IPS-20b (cell line): ENCODE results near the gene MYCBP2.
"Not testable (repeated sequence)": the region's sequence is repeated elsewhere in the genome, so short reads cannot be mapped to it uniquely, and the experiment has no call there.

Source experiments
- H3K27ac ChIP-seq: one replicate; pipeline ENCODE4 v1.5.1; 2013; ENCODE audit warnings: low read length
- H3K27me3 ChIP-seq: 2 replicates; pipeline ENCODE4 v1.6.1; 2013; ENCODE audit warnings: mild to moderate bottlenecking, low read length, inconsistent platforms; ENCODE audit not compliant: insufficient read depth
- H3K36me3 ChIP-seq: 2 replicates; pipeline ENCODE4 v1.6.1; 2013; ENCODE audit warnings: low read depth, mild to moderate bottlenecking, inconsistent platforms, low read length, moderate library complexity; ENCODE audit not compliant: insufficient read depth
- H3K4me1 ChIP-seq: 2 replicates; pipeline ENCODE4 v1.6.1; 2013; ENCODE audit warnings: mild to moderate bottlenecking, control low read depth, inconsistent platforms, low read length, moderate library complexity; ENCODE audit not compliant: insufficient read depth
- H3K4me3 ChIP-seq: 2 replicates; pipeline ENCODE4 v1.5.1; 2013; ENCODE audit warnings: mild to moderate bottlenecking, low read length, inconsistent platforms
- H3K9ac ChIP-seq: 2 replicates; pipeline ENCODE4 v1.6.1; 2013; ENCODE audit warnings: low read depth, mild to moderate bottlenecking, inconsistent platforms, low read length, moderate library complexity
- H3K9me3 ChIP-seq: 2 replicates; pipeline ENCODE4 v1.6.1; 2013; ENCODE audit warnings: mild to moderate bottlenecking, low read depth, low read length, inconsistent platforms; ENCODE audit not compliant: insufficient read depth

The MYCBP2 gene

GRCh38 chr13:77290342-77290741 is 36.6 kb downstream of the MYCBP2 start:
- Histone ChIP-seq H3K36me3 (peaks cover 22% of the 10 kb centered on the region; the same call in 1 of the 2 replicates), H3K4me3 (no peak overlapping the region), H3K9ac (no peak overlapping the region), H3K27me3 (no peaks in the 10 kb centered on the region), H3K4me1 (peaks cover 11% of the 10 kb centered on the region; the same call in 1 of the 2 replicates), H3K27ac (no peak overlapping the region), H3K9me3 (no peaks in the 10 kb centered on the region)

GRCh38 chr13:77289851-77290250 is 37.0 kb downstream of the MYCBP2 start:
- no peaks in the 10 kb centered on the region for H3K9me3 ChIP-seq
- no peak overlapping the region for H3K9ac ChIP-seq
- H3K36me3 ChIP-seq = peaks cover 22% of the 10 kb centered on the region; the same call in 1 of the 2 replicates
- H3K4me1 ChIP-seq = peaks cover 11% of the 10 kb centered on the region; the same call in 1 of the 2 replicates
- no peak overlapping the region for H3K27ac ChIP-seq
- no peaks in the 10 kb centered on the region for H3K27me3 ChIP-seq
- H3K4me3 ChIP-seq = no peak overlapping the region

GRCh38 chr13:77285632-77286031 is 41.3 kb downstream of the MYCBP2 start:
- not testable (repeated sequence) for H3K9ac ChIP-seq, H3K27me3 ChIP-seq, H3K4me3 ChIP-seq, H3K9me3 ChIP-seq, H3K36me3 ChIP-seq, H3K27ac ChIP-seq
- H3K4me1 ChIP-seq = peaks cover 11% of the 10 kb centered on the region; the same call in 1 of the 2 replicates

- Histone ChIP-seq H3K9ac (no peak overlapping the region), H3K36me3 (no peaks in the 10 kb centered on the region)
Measured at GRCh38 chr13:77285098-77285497, 41.8 kb downstream of the MYCBP2 start.

GRCh38 chr13:77274126-77274525 is 52.8 kb downstream of the MYCBP2 start:
- Histone ChIP-seq H3K36me3 (peaks cover 31% of the 10 kb centered on the region), H3K9ac (no peak overlapping the region), H3K9me3 (no peaks in the 10 kb centered on the region), H3K27me3 (no peaks in the 10 kb centered on the region), H3K4me3 (no peak overlapping the region), H3K4me1 (no peaks in the 10 kb centered on the region), H3K27ac (no peak overlapping the region)

More at GRCh38 chr13:77285098-77285497, 41.8 kb downstream of the MYCBP2 start:
- H3K27me3 ChIP-seq = no peaks in the 10 kb centered on the region
- H3K9me3 ChIP-seq = no peaks in the 10 kb centered on the region
- no peak overlapping the region for H3K27ac ChIP-seq
- H3K4me1 ChIP-seq = peaks cover 11% of the 10 kb centered on the region; the same call in 1 of the 2 replicates
- H3K4me3 ChIP-seq = no peak overlapping the region

GRCh38 chr13:77269141-77269540 is 57.8 kb downstream of the MYCBP2 start:
- H3K27me3 ChIP-seq = no peaks in the 10 kb centered on the region
- peaks cover 51% of the 10 kb centered on the region for H3K36me3 ChIP-seq
- H3K27ac ChIP-seq = no peak overlapping the region

GRCh38 chr13:77267362-77267761 is 59.5 kb downstream of the MYCBP2 start:
- no peaks in the 10 kb centered on the region for H3K27me3 ChIP-seq
- H3K36me3 ChIP-seq = peaks cover 43% of the 10 kb centered on the region; the same call in 1 of the 2 replicates
- H3K9me3 ChIP-seq = no peaks in the 10 kb centered on the region
- H3K27ac ChIP-seq = no peak overlapping the region
- H3K4me3 ChIP-seq = no peak overlapping the region
- no peak overlapping the region for H3K9ac ChIP-seq
- no peaks in the 10 kb centered on the region for H3K4me1 ChIP-seq

More at GRCh38 chr13:77269141-77269540, 57.8 kb downstream of the MYCBP2 start:
- Histone ChIP-seq H3K4me1 (no peaks in the 10 kb centered on the region), H3K9ac (no peak overlapping the region), H3K4me3 (no peak overlapping the region), H3K9me3 (no peaks in the 10 kb centered on the region)

- Histone ChIP-seq H3K36me3 (peaks cover 42% of the 10 kb centered on the region), H3K4me1 (no peaks in the 10 kb centered on the region)
Measured at GRCh38 chr13:77265336-77265735, 61.6 kb downstream of the MYCBP2 start.

GRCh38 chr13:77262198-77262597 is 64.7 kb downstream of the MYCBP2 start:
- Histone ChIP-seq H3K9ac (no peak overlapping the region), H3K9me3 (no peaks in the 10 kb centered on the region), H3K27ac (no peak overlapping the region), H3K36me3 (peaks cover 32% of the 10 kb centered on the region), H3K27me3 (no peaks in the 10 kb centered on the region), H3K4me3 (no peak overlapping the region), H3K4me1 (no peaks in the 10 kb centered on the region)

More at GRCh38 chr13:77265336-77265735, 61.6 kb downstream of the MYCBP2 start:
- no peak overlapping the region for H3K4me3 ChIP-seq
- H3K27me3 ChIP-seq = no peaks in the 10 kb centered on the region
- no peak overlapping the region for H3K9ac ChIP-seq
- H3K9me3 ChIP-seq = no peaks in the 10 kb centered on the region
- H3K27ac ChIP-seq = no peak overlapping the region

- Histone ChIP-seq H3K9ac (no peak overlapping the region), H3K9me3 (no peaks in the 10 kb centered on the region), H3K4me3 (no peak overlapping the region), H3K27ac (no peak overlapping the region), H3K27me3 (no peaks in the 10 kb centered on the region), H3K4me1 (no peaks in the 10 kb centered on the region), H3K36me3 (no peaks in the 10 kb centered on the region; the same call in 1 of the 2 replicates)
Measured at GRCh38 chr13:77250975-77251374, 75.9 kb downstream of the MYCBP2 start.

GRCh38 chr13:77245224-77245623 is 81.7 kb downstream of the MYCBP2 start:
- not testable (repeated sequence) for H3K4me3 ChIP-seq, H3K9me3 ChIP-seq, H3K27ac ChIP-seq, H3K36me3 ChIP-seq, H3K9ac ChIP-seq, H3K4me1 ChIP-seq, H3K27me3 ChIP-seq

- Histone ChIP-seq H3K4me3 (no peak overlapping the region), H3K9ac (no peak overlapping the region)
Measured at GRCh38 chr13:77239312-77239711, 87.6 kb downstream of the MYCBP2 start.

More at GRCh38 chr13:77239312-77239711, 87.6 kb downstream of the MYCBP2 start:
- H3K4me1 ChIP-seq = no peaks in the 10 kb centered on the region
- H3K27ac ChIP-seq = no peak overlapping the region
- H3K27me3 ChIP-seq = no peaks in the 10 kb centered on the region
- H3K36me3 ChIP-seq = peaks cover 8% of the 10 kb centered on the region
- no peaks in the 10 kb centered on the region for H3K9me3 ChIP-seq
